ENCODE measurements around the gene RBMS1. TPM values are rescaled to one million over a fixed set of nuclear protein-coding genes. Genes with fewer than 3 reads are reported as not detected.

The RBMS1 gene
- total and polyA plus RNA-seq, 2 of the 4 experiments (the other 2 are of a cell fraction), result 43.5 to 64.9 TPM

DNA sequence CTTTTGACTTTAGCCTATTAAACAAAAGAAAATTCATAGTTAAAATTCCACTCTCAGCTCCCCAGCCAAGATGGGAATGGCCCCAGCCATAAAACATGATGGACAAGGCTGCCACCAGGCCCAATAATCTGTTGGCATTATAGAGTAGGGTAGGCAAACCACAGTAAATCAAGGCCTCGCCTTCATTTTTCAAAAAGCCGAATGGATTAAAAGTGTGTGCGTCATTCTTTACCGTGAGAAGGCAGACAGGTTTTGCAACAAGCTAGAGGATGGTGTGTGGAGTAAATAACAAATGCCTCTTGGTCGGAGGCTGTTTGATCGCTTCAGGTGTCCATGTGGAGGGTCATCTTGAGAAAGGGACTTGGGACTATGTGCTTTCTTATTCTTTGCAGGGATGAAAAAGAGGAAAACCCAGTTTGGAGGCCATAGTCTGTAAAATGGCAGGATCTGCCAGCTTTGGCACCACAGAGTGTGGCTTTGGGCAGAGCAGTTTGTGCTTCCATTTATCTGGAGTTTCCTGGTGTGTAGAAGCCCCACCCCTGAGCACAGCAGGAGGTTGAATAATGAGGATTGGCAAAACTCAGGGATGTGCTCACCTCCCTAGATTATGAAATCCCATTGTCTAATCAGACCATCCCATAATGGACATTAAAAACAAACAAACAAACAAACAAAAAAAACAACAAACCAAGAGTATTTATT lies 236.4 kb downstream of the RBMS1 start:
- no peak overlapping the region for H3K4me3 ChIP-seq (ENCODE audit: insufficient read depth, low read depth, low read length)
- H3K27ac ChIP-seq (ENCODE audit: insufficient read depth, low read length), result no peak overlapping the region
- no peak overlapping the region for H3K9ac ChIP-seq (ENCODE audit: low read depth, low read length)
- H4K8ac ChIP-seq (ENCODE audit: low read depth in 2 of 2, low read length in 2 of 2), result no peak overlapping the region
- no peak overlapping the region for H2AK9ac ChIP-seq (replicated peaks; ENCODE audit: low read depth, low read length, poor library complexity)
- no peak overlapping the region for H2BK120ac ChIP-seq (ENCODE audit: low read depth, low read length)
- H3K23ac ChIP-seq (ENCODE audit: low read depth, low read length), result no peak overlapping the region
- peaks cover 4% of the 10 kb centered on the region for H3K4me1 ChIP-seq (ENCODE audit: control insufficient read depth, insufficient read depth, low read length)
- no peak overlapping the region for H3K4me2 ChIP-seq (ENCODE audit: low read depth, low read length)
- H2BK15ac ChIP-seq (ENCODE audit: low read depth, low read length), result no peak overlapping the region
- DNase-seq, result no peak
- BruUV-seq (replicated peaks), result no TSS peak
- no peaks in the 10 kb centered on the region for H3K9me1 ChIP-seq (ENCODE audit: insufficient read depth, low read length)
- H4K20me1 ChIP-seq (ENCODE audit: insufficient read depth, low read length), result no peaks in the 10 kb centered on the region
- H2AFZ ChIP-seq (replicated peaks; ENCODE audit: low read length, poor library complexity), result no peak overlapping the region
- no peaks in the 10 kb centered on the region for H3K79me1 ChIP-seq (ENCODE audit: low read depth in 1 of 2, low read length in 2 of 2)
- H3K56ac ChIP-seq (ENCODE audit: extremely low read depth, insufficient read depth, low read length), result no peak overlapping the region
- CTCF ChIA-PET, result interaction anchor here (0.6 kb wide), 1 partner anchor 188 kb away, joined by 3 read pairs; no protein-coding TSS in a partner anchor
- no peak for ATAC-seq (ENCODE audit: low read depth)
- POLR2A ChIA-PET (ENCODE audit: unreplicated experiment), result no interaction called here
- no peak overlapping the region for H4K91ac ChIP-seq (ENCODE audit: insufficient read depth, low read depth, low read length)
- H2AK5ac ChIP-seq (ENCODE audit: low read depth, low read length), result no peak overlapping the region
- H3K18ac ChIP-seq (ENCODE audit: low read depth, low read length), result no peak overlapping the region
- no peaks in the 10 kb centered on the region for H3K9me3 ChIP-seq (ENCODE audit: control insufficient read depth, insufficient read depth, low read length)
- intact Hi-C loops (cut with micrococcal nuclease) (no loop called here), dilution Hi-C loops (cut with HindIII; ENCODE audit: low sequenced_read_pairs, unreplicated experiment) (no loop called here), in situ Hi-C loops (cut with MboI; ENCODE audit: low sequenced_read_pairs) (no loop called here)
- no peaks in the 10 kb centered on the region for H3K27me3 ChIP-seq (ENCODE audit: control insufficient read depth, insufficient read depth, low read length)
- no peak overlapping the region for H4K5ac ChIP-seq (ENCODE audit: low read depth, low read length)
- no peak overlapping the region for H2BK5ac ChIP-seq (ENCODE audit: low read depth, low read length, poor library complexity, severe bottlenecking)
- no peak overlapping the region for H3K4ac ChIP-seq (ENCODE audit: low read depth, low read length)
- H3K36me3 ChIP-seq (ENCODE audit: control insufficient read depth, insufficient read depth, low read length), result no peaks in the 10 kb centered on the region
- 95% methylated on average over 4 of the region's 6 CpGs; no CpG with 5 or more reads in 1 of the 2 experiments for WGBS, 2 experiments (ENCODE audit: extremely low coverage in 2 of 2, insufficient read length in 1 of 2)
- H3K14ac ChIP-seq (replicated peaks; ENCODE audit: low read depth, low read length), result no peak overlapping the region
- no peak overlapping the region for H2BK20ac ChIP-seq (ENCODE audit: low read depth, low read length)
- TF ChIP-seq MAZ (IDR thresholded peaks at IDR 0.05; ENCODE audit: borderline replicate concordance, low read depth, low read length) (no peak), CEBPB (IDR thresholded peaks at IDR 0.05; ENCODE audit: low read depth, low read length) (no peak), MXI1 (IDR thresholded peaks at IDR 0.05; ENCODE audit: borderline replicate concordance, low read depth, low read length) (no peak), MAFK (IDR thresholded peaks at IDR 0.05; ENCODE audit: low read depth, low read length) (no peak), RFX5 (IDR thresholded peaks at IDR 0.05; ENCODE audit: low read depth, low read length) (no peak), BHLHE40 (IDR thresholded peaks at IDR 0.05; ENCODE audit: low read depth, low read length) (no peak), RAD21 (IDR thresholded peaks at IDR 0.05; ENCODE audit: low read length) (no peak), CHD1 (IDR thresholded peaks at IDR 0.05; ENCODE audit: low read depth, low read length) (no peak), SMC3 (IDR thresholded peaks at IDR 0.05; ENCODE audit: low read depth, low read length) (no peak), FOS (IDR thresholded peaks at IDR 0.05; ENCODE audit: low read depth, low read length) (no peak), POLR2A (IDR thresholded peaks at IDR 0.05; ENCODE audit: low read depth, low read length) (no peak), NFE2L2 (IDR thresholded peaks at IDR 0.05; ENCODE audit: low read depth, low read length) (no peak), RCOR1 (IDR thresholded peaks at IDR 0.05; ENCODE audit: insufficient replicate concordance, low read length) (no peak)
- TF ChIP-seq, protein P1, sequence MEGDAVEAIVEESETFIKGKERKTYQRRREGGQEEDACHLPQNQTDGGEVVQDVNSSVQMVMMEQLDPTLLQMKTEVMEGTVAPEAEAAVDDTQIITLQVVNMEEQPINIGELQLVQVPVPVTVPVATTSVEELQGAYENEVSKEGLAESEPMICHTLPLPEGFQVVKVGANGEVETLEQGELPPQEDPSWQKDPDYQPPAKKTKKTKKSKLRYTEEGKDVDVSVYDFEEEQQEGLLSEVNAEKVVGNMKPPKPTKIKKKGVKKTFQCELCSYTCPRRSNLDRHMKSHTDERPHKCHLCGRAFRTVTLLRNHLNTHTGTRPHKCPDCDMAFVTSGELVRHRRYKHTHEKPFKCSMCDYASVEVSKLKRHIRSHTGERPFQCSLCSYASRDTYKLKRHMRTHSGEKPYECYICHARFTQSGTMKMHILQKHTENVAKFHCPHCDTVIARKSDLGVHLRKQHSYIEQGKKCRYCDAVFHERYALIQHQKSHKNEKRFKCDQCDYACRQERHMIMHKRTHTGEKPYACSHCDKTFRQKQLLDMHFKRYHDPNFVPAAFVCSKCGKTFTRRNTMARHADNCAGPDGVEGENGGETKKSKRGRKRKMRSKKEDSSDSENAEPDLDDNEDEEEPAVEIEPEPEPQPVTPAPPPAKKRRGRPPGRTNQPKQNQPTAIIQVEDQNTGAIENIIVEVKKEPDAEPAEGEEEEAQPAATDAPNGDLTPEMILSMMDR (conservative IDR thresholded peaks at IDR 0.05; ENCODE audit: low read depth, low read length), result no peak
- TF ChIP-seq, protein P2, sequence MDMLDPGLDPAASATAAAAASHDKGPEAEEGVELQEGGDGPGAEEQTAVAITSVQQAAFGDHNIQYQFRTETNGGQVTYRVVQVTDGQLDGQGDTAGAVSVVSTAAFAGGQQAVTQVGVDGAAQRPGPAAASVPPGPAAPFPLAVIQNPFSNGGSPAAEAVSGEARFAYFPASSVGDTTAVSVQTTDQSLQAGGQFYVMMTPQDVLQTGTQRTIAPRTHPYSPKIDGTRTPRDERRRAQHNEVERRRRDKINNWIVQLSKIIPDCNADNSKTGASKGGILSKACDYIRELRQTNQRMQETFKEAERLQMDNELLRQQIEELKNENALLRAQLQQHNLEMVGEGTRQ (IDR thresholded peaks at IDR 0.05; ENCODE audit: low read depth, low read length), result no peak
- TF ChIP-seq, protein P3, sequence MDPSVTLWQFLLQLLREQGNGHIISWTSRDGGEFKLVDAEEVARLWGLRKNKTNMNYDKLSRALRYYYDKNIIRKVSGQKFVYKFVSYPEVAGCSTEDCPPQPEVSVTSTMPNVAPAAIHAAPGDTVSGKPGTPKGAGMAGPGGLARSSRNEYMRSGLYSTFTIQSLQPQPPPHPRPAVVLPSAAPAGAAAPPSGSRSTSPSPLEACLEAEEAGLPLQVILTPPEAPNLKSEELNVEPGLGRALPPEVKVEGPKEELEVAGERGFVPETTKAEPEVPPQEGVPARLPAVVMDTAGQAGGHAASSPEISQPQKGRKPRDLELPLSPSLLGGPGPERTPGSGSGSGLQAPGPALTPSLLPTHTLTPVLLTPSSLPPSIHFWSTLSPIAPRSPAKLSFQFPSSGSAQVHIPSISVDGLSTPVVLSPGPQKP (IDR thresholded peaks at IDR 0.05; ENCODE audit: borderline replicate concordance, low read depth, low read length), result no peak

Data from IMR-90 (cell line).